Trophoblast cell (in vitro differentiated cells and primary cell): ENCODE data around the gene PKP4.

Experiments used
- DNase-seq, 2 donors: peaks; one replicate each; pipeline ENCODE4 v3.0.0-alpha.2; 2016
- H2AFZ ChIP-seq: 2 replicates; pipeline ENCODE4 v1.6.1; 2013; ENCODE audit warnings: low read length, moderate library complexity, mild to moderate bottlenecking; ENCODE audit not compliant: insufficient read depth, poor library complexity
- H2AK5ac ChIP-seq: 2 replicates; pipeline ENCODE4 v1.6.1; 2013; ENCODE audit warnings: mild to moderate bottlenecking, low read length
- H2BK120ac ChIP-seq: 2 replicates; pipeline ENCODE4 v1.6.1; 2013; ENCODE audit warnings: low read length, mild to moderate bottlenecking, moderate library complexity; ENCODE audit not compliant: insufficient read depth, poor library complexity
- H2BK12ac ChIP-seq: 2 replicates; pipeline ENCODE4 v1.6.1; 2013; ENCODE audit warnings: mild to moderate bottlenecking, low read length, moderate library complexity
- H2BK5ac ChIP-seq: 2 replicates; pipeline ENCODE4 v1.6.1; 2013; ENCODE audit warnings: low read length, low read depth, moderate library complexity, mild to moderate bottlenecking; ENCODE audit not compliant: poor library complexity
- H3K14ac ChIP-seq: 2 replicates; pipeline ENCODE4 v1.6.1; 2013; ENCODE audit warnings: mild to moderate bottlenecking, low read length
- H3K18ac ChIP-seq: 2 replicates; pipeline ENCODE4 v1.6.1; 2013; ENCODE audit warnings: mild to moderate bottlenecking, low read length
- H3K23ac ChIP-seq: 2 replicates; pipeline ENCODE4 v1.6.1; 2013; ENCODE audit warnings: low read length
- H3K27ac ChIP-seq: 2 replicates; pipeline ENCODE4 v1.5.1; 2013; ENCODE audit warnings: low read depth, mild to moderate bottlenecking, inconsistent platforms, low read length, moderate library complexity
- H3K27me3 ChIP-seq: 2 replicates; pipeline ENCODE4 v1.6.1; 2013; ENCODE audit warnings: inconsistent platforms, mild to moderate bottlenecking, low read length, moderate library complexity; ENCODE audit not compliant: insufficient read depth
- H3K36me3 ChIP-seq, 2 experiments: 1 replicate in 1 of 2; 2 replicates in 1 of 2; pipeline ENCODE4 v1.6.1; 2013; ENCODE audit warnings: low read length in 2 of 2, mild to moderate bottlenecking in 2 of 2, moderate library complexity in 1 of 2; ENCODE audit not compliant: insufficient read depth in 2 of 2, control insufficient read depth in 1 of 2
- H3K4ac ChIP-seq: 2 replicates; pipeline ENCODE4 v1.6.1; 2013; ENCODE audit warnings: low read depth, mild to moderate bottlenecking, low read length, moderate library complexity
- H3K4me1 ChIP-seq, 2 experiments: 1 replicate in 1 of 2; 2 replicates in 1 of 2; pipeline ENCODE4 v1.6.1; 2013; ENCODE audit warnings: low read length in 2 of 2, mild to moderate bottlenecking in 2 of 2, moderate library complexity in 1 of 2; ENCODE audit not compliant: insufficient read depth in 2 of 2, control insufficient read depth in 1 of 2
- H3K4me2 ChIP-seq: 2 replicates; pipeline ENCODE4 v1.6.1; 2013; ENCODE audit warnings: inconsistent platforms, mild to moderate bottlenecking, low read length, moderate library complexity
- H3K4me3 ChIP-seq: 2 replicates; pipeline ENCODE4 v1.5.1; 2013; ENCODE audit warnings: mild to moderate bottlenecking, low read depth, low read length, inconsistent platforms
- H3K79me1 ChIP-seq: one replicate; pipeline ENCODE4 v1.6.1; 2013; ENCODE audit warnings: low read length
- H3K79me2 ChIP-seq: 2 replicates; pipeline ENCODE4 v1.6.1; 2013; ENCODE audit warnings: low read length, mild to moderate bottlenecking; ENCODE audit not compliant: control insufficient read depth, insufficient read depth, poor library complexity
- H3K9ac ChIP-seq: 2 replicates; pipeline ENCODE4 v1.6.1; 2013; ENCODE audit warnings: mild to moderate bottlenecking, low read length
- H3K9me3 ChIP-seq: 2 replicates; pipeline ENCODE4 v1.6.1; 2013; ENCODE audit warnings: low read depth, mild to moderate bottlenecking, control low read depth, inconsistent platforms, low read length; ENCODE audit not compliant: insufficient read depth
- H4K12ac ChIP-seq: 2 replicates; pipeline ENCODE4 v1.6.1; 2013; ENCODE audit warnings: low read depth, mild to moderate bottlenecking, low read length, moderate library complexity
- H4K8ac ChIP-seq: 2 replicates; pipeline ENCODE4 v1.6.1; 2013; ENCODE audit warnings: low read depth, mild to moderate bottlenecking, low read length, moderate library complexity
- H4K91ac ChIP-seq: one replicate; pipeline ENCODE4 v1.6.1; 2013; ENCODE audit warnings: low read depth, mild to moderate bottlenecking, low read length, moderate library complexity
- WGBS: extraction: QIAGEN DNeasy Blood & Tissue Kit; methylation state at CpG from one replicate; pipeline ENCODE4 v1.1.7; 2013; ENCODE audit warnings: missing lambda C conversion rate; ENCODE audit not compliant: insufficient read length, insufficient coverage; ENCODE audit errors: extremely low coverage; 5-methylcytosine and 5-hydroxymethylcytosine counted together

Gene PKP4

DNA sequence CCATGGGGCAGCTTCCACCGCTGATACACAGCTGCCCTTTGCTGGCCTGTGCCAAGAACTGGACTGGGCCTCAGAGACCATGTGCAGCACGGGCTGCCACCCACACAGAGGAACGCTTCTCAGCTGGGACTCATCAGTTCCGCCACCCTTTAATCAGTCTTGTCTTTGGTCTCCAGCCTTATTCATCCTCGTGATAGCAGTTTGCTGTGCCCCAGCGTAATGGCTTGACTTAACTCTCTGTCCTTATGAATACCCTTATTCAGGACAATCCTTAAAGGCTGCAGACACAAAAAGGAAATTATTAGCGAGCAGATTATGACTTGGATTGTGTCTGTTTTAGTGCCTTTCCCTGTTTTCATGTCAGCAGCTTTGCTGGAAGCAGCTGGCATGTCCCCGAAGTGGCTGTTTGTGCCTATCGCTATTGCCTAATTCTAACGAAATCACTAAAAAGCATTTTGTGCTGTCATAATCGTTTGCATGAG is 229.5 kb downstream of the PKP4 start:
- WGBS, result no CpG with 5 or more reads among the region's 11 CpGs
- Histone ChIP-seq H3K18ac (no peak overlapping the region), H3K36me3 (peaks cover 0 to 2% of the 10 kb centered on the region in 2 experiments), H3K9me3 (peaks cover 2% of the 10 kb centered on the region), H2BK12ac (no peak overlapping the region), H4K8ac (no peak overlapping the region), H3K4ac (no peak overlapping the region), H2AFZ (no peak overlapping the region), H3K4me3 (no peak overlapping the region), H3K23ac (no peak overlapping the region), H3K79me2 (no peaks in the 10 kb centered on the region), H3K79me1 (no peaks in the 10 kb centered on the region), H2BK120ac (no peak overlapping the region), H2AK5ac (no peak overlapping the region), H3K4me1 (no peaks in the 10 kb centered on the region), H3K27me3 (no peaks in the 10 kb centered on the region), H3K27ac (no peak overlapping the region), H3K14ac (no peak overlapping the region), H3K4me2 (no peak overlapping the region), H4K12ac (no peak overlapping the region), H2BK5ac (no peak overlapping the region), H4K91ac (no peak overlapping the region), H3K9ac (no peak overlapping the region)
- DNase-seq, result no peak

DNA sequence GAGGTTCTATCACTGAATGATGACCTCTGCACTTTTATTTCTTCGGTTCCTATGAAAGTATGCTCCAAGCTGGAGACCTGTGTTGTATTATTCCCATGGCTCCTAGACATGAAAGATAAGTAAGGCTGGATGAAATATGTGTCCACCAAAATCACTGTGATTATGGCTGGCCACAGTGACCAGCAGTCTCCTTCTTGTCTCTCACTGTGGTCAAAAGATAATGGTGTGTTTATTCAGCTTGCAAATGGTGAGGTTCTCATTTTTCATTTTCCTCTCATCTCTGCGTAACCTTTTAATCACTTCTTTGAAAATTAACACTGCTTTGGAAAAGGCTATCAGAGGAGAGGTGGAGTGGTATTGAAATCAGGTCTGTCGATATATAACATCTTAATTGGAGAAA is 230.6 kb downstream of the PKP4 start:
- Histone ChIP-seq H3K23ac (no peak overlapping the region), H3K27ac (no peak overlapping the region), H3K4me2 (no peak overlapping the region), H3K18ac (no peak overlapping the region), H3K4me1 (no peaks in the 10 kb centered on the region), H3K9ac (no peak overlapping the region), H2BK5ac (no peak overlapping the region), H3K36me3 (peaks cover 0 to under 1% of the 10 kb centered on the region in 2 experiments), H3K14ac (no peak overlapping the region), H4K12ac (no peak overlapping the region), H2BK12ac (no peak overlapping the region), H4K8ac (no peak overlapping the region), H3K4me3 (no peak overlapping the region), H3K79me1 (no peaks in the 10 kb centered on the region), H3K4ac (no peak overlapping the region), H2AFZ (no peak overlapping the region), H4K91ac (no peak overlapping the region), H2AK5ac (no peak overlapping the region), H2BK120ac (no peak overlapping the region), H3K9me3 (peaks cover under 1% of the 10 kb centered on the region), H3K27me3 (no peaks in the 10 kb centered on the region), H3K79me2 (no peaks in the 10 kb centered on the region)
- WGBS, result no CpG with 5 or more reads among the region's 3 CpGs
- DNase-seq, result no peak

DNA sequence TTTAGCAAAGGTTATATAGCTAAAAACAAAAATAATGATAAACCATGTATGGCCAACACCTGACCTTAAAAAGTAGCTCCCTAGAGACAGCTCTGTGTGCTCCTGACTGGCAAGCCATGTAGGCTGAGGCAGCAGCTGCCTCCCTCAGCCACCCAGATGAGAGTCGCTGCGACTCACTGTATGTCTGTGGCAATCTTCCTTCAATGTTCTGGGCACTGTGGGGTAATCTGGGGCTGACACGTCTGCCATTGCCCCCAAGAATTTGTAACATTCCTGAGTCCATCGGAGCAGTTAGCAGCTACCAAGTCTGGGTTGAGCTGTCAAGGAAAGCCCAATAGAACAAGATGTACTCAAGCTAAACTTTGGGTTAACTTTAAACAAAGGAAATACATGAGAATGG is 232.0 kb downstream of the PKP4 start:
- no peak overlapping the region for H2AFZ ChIP-seq
- no peak overlapping the region for H2BK5ac ChIP-seq
- H2BK12ac ChIP-seq, result no peak overlapping the region
- no peak overlapping the region for H2BK120ac ChIP-seq
- no peak overlapping the region for H4K12ac ChIP-seq
- H3K4ac ChIP-seq, result no peak overlapping the region
- no peak overlapping the region for H3K9ac ChIP-seq
- no peaks in the 10 kb centered on the region for H3K36me3 ChIP-seq
- H4K8ac ChIP-seq, result no peak overlapping the region
- H4K91ac ChIP-seq, result no peak overlapping the region
- no peak overlapping the region for H3K14ac ChIP-seq
- no peak overlapping the region for H3K4me2 ChIP-seq
- no CpG with 5 or more reads among the region's 4 CpGs for WGBS
- no peaks in the 10 kb centered on the region for H3K27me3 ChIP-seq
- no peaks in the 10 kb centered on the region for H3K9me3 ChIP-seq
- H3K27ac ChIP-seq, result no peak overlapping the region
- no peak for DNase-seq
- no peak overlapping the region for H3K18ac ChIP-seq
- no peaks in the 10 kb centered on the region for H3K79me1 ChIP-seq
- no peak overlapping the region for H3K4me3 ChIP-seq
- H3K23ac ChIP-seq, result no peak overlapping the region
- H3K4me1 ChIP-seq, result no peaks in the 10 kb centered on the region
- no peaks in the 10 kb centered on the region for H3K79me2 ChIP-seq
- no peak overlapping the region for H2AK5ac ChIP-seq

DNA sequence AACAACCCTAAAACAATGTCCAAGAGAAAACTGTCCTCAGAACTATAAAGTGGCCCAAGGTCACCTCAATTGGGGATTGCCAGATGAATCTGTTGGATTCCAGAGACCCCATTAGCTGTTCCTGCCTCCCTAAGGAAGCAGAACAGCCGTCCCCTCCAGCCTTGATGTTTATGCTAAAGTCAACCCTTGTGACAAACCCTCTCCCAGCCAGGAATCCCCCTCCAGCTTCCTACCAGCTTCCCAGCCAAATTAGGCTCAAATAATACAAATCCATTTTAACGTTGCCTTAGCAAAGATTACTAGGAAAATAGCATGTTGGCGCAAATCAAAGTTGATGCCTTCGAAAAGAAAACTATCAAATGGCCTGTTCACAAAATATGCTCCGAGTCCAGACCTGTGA is 232.6 kb downstream of the PKP4 start:
- H3K4me3 ChIP-seq, result no peak overlapping the region
- H3K27me3 ChIP-seq, result no peaks in the 10 kb centered on the region
- WGBS, result no CpG with 5 or more reads among the region's 5 CpGs

More for the DNA sequence above, 232.6 kb downstream of the PKP4 start:
- no peak overlapping the region for H3K4me2 ChIP-seq
- no peaks in the 10 kb centered on the region for H3K79me1 ChIP-seq
- H3K4ac ChIP-seq, result no peak overlapping the region
- H3K27ac ChIP-seq, result no peak overlapping the region
- H2BK5ac ChIP-seq, result no peak overlapping the region
- no peaks in the 10 kb centered on the region for H3K4me1 ChIP-seq
- H3K79me2 ChIP-seq, result no peaks in the 10 kb centered on the region
- no peak overlapping the region for H3K14ac ChIP-seq
- H3K9me3 ChIP-seq, result no peaks in the 10 kb centered on the region
- no peak overlapping the region for H2AFZ ChIP-seq
- no peak overlapping the region for H4K12ac ChIP-seq
- H2BK12ac ChIP-seq, result no peak overlapping the region
- H4K91ac ChIP-seq, result no peak overlapping the region
- no peak overlapping the region for H3K18ac ChIP-seq
- H2BK120ac ChIP-seq, result no peak overlapping the region
- H2AK5ac ChIP-seq, result no peak overlapping the region
- no peak overlapping the region for H4K8ac ChIP-seq
- H3K36me3 ChIP-seq, result no peaks in the 10 kb centered on the region
- DNase-seq, result no peak
- no peak overlapping the region for H3K23ac ChIP-seq
- no peak overlapping the region for H3K9ac ChIP-seq
